SK-N-DZ (cell line): ENCODE data around the gene APOL1.
"Not testable (repeated sequence)": the region's sequence is repeated elsewhere in the genome, so short reads cannot be mapped to it uniquely, and the experiment has no call there.

ENCODE experiments used
- DNase-seq: peaks from one replicate; pipeline ENCODE4 v3.0.0-alpha.2; 2015; ENCODE audit warnings: low spot score

The APOL1 gene

DNA sequence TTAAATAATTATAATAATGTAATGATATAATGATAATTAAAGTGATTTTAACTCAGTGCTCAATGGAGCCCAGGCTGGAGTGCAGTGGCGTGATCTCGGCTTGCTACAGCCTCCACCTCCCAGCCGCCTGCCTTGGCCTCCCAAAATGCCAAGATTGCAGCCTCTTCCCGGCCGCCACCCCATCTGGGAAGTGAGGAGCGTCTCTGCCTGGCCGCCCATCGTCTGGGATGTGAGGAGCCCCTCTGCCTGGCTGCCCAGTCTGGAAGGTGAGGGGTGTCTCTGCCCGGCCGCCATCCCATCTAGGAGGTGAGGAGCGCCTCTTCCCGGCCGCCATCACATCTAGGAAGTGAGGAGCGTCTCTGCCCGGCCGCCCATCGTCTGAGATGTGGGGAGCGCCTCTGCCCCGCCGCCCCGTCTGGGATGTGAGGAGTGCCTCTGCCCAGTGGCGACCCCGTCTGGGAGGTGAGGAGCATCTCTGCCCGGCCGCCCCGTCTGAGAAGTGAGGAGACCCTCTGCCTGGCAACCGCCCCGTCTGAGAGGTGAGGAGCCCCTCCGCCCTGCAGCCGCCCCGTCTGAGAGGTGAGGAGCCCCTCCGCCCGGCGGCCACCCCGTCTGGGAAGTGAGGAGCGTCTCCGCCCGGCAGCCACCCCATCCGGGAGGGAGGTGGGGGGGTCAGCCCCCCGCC, 37.6 kb downstream of the APOL1 start:
- not testable (repeated sequence) for DNase-seq

DNA sequence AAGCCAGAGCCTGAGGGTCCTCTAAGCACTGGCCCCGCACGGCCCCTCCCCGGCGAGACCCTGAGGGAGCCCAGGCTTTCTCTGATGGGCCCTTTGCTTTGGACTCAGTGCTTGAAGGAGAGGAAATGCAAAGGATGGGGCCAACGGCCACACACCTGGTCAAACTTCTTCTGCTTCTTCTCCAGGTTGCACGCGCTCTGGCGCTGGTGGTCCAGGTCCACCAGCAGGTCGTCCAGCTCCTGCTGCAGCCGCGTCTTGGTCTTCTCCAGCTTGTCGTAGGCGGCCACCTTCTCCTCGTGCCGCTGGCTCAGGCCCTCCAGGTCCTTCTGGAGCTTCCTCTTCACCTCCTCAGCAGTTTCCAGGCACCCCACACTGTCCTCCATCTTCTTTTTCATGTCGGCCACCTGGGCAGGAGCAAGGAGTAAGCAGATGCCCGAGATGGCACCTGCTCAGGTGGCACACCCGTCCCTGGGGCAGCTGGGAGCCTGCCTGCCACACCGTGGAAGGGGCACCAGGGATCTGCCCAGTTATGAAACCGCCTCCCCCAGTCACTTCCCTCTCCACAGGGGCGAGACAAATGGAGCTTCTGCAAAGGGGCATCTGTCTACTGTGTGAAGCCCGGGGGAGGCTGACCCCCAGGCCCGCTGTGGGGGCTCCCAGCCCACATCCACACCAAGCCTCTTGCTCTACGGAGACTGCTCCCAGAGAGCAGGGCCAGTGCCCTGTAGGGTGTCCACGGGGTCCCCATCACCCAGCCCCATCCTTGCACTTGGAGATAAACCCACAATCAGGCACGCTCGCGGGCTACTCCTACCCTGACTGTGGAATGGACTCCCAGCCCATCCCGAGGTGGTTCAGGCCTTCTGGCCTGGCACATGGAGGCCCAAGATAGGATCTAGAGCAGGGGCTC, 39.2 kb downstream of the APOL1 start:
- no peak for DNase-seq

DNA sequence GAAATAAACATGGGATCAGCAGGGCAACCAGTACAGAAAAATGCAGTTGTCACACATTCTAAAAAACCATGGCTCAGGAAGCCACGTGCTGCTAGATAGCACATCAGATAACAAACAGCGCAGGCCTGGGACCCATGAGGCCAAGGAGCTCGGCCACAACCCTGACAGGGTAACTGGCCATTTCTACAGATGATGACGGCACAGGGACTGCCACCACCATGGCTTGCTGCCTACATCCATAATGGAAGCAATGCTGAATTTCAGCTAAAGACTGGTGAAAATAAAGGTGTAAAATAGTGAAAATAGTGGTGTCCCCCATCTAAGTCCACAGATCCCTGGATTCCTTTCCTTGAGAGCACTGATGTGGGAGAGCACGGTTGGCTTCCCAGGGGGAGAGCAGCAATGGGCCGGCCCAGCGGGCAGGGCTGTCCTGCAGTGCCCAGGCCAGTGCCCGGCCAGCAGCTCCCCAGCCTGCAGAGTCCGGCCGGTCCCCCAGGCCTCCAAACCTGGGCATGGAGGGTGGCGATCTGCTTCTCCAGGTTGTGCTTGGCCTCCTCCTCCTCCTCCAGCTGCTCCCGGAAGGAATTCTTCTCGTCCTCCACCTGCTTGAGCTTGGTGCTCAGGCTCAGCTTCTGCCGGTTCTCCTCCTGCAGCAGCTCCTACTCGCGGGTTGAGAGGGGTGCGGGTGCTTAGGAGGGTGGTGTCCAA, 40.0 kb downstream of the APOL1 start:
- no peak for DNase-seq

DNA sequence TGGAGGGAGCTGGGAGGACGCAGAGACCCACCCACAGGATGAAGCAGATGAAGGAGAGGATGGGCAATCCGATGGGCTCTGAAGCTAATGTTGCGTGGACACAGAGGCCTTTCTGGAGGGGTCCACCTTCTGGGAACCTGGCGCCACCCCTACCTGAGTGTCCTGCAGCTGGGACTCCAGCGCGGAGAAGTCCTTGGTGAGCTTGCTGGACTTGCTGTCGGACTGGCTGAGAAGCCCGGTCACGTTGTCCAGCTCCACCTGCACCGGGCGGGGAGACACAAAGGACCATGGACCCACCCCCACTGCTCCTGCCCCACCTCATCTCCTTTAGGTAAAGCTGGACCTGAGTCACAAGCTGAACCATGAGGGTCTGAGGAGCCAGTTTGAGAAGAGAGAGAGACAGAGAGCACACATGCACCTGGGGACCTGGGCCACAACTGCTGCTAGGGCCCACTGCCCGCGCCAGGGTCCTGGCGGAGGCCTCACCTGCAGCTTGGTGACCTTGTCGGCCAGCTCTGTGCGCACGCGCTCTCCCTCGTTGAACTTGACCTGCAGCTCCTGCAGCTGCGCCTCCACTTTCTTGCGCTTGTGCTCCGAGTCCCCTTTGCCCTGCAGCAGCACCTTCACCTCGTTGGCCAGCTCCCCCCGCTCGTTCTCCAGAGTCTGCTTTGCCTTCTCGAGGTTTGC, 40.8 kb downstream of the APOL1 start:
- no peak for DNase-seq

DNA sequence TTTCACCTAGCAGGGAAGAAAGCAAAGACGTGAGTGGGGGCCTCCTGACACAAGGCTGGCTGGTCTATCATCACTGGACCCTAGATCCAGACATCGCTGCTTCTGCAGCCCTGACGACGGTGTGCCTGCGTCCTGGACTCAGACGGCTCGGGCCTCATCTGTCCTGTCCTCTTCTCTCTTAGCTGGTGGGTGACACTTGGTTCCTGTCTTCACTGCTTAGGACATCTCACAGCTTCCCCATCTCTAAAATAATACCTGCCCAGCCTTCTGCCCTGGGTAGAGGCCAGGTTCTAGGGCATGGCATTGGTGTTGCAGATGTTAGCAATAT, 41.3 kb downstream of the APOL1 start:
- no peak for DNase-seq

DNA sequence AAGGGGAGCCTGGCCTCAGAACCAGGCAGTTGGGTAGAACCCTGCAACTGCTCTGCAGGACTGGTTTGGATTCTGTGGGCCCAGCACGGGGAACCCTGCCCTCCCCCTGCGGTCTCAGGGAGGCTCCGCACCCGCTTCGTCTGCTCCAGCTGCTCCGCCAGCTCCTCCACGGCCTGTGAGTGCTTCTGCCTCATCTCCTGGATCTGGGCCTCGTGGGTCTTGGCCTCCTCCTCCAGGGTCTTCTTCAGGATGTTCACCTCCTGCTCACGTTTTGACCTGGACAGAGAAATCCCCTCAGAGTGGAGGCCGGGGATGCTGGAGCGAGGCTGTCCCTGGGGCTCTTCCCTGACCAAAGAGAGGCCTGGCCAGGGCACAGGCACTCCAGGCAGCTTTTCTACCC, 41.9 kb downstream of the APOL1 start:
- DNase-seq, result no peak

DNA sequence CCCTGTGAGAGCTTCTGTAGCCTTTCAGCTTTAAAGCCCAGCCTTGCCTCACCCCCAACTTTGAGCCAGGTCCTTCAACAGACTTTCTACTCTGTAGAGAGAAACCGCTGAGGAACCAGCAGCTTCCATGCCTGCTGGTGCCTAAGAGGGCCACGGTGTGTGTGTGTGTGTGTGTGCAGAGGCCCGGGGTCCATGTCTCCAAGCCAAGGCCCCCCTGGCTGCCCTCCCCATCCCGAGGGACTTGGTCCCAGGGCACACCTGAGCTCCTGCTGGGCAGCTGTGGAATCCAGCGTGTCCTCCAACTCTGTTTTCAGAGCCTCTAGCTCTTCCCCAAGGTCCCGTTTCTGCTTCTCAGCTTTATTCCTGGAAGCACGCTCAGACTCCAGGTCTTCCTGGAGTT, 42.3 kb downstream of the APOL1 start:
- DNase-seq, result no peak

DNA sequence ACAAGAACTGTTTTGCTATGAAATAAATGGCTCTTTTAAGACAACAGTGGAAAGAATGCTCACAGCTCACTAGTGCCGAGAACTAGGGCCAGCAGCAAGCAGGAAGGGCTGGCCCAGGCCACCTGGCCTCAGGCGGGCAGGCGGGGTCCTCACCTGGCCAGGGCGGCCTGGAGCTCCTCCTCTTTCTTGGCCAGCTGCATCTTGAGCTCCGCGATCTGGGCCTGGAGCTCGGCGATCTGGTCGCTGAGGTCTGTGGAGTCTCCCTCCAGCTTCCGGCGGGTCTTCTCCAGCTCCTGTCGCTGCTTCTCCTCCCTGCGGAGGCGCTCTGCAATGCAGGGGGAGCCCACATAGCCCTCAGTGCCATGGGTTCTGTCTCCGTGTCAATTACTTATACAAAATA, 43.8 kb downstream of the APOL1 start:
- no peak for DNase-seq

DNA sequence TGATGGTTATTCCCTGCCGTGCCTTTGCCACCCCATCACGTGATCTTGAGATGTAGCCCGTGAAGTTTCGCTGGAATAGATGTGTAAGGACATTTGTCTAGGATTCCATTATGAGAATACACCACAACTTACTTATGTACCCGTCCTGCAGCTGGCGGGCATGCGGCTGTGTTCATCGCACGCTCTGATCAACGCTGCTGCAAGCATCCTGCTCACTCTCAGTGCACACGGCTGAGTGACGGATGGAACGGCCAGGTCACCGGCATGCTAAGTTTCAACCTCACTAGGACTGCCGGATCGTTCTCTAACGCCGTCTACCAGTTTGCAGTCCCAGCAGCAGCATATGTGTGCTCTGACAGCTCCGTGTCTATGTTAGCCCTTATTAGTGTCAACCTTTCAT, 44.6 kb downstream of the APOL1 start:
- DNase-seq, result no peak

DNA sequence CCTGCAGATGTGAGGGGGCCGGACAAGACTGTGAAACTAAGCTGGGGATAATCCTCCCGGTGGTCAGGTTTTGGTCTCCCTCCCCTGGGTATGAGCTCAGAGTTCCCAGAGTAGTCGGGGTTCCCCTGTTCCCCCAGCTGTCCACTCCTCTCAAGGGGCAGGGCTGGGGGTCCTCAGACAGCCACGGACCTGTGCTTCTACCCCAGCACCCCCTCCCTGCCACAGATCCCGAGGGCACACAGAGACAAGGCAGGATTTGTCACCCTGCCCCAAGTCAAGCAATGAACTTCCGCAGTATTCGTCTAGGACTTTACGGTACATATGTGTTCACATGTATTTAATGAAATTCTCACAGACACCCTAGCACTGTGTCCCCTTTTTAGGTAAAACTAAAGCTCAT, 45.2 kb downstream of the APOL1 start:
- no peak for DNase-seq

DNA sequence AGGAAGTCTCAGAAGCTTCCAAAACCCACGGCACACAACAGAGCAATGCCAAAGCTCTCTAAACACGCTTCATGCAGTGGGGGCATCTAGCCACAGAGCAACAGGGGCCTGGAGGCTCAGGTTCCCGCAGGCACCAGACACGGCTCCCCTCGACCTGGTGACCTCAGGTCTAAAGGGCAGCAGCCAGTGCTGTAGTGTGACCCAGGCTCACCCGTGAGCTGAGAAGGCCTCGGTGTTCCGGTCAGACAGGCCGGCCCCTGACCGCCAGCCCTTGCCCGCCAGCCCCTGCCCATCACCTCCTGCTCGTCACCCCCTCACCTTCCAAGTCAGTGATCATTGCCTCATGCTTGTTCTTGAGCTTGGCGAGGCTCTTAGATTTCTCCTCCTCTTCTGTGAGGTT, 45.7 kb downstream of the APOL1 start:
- no peak for DNase-seq

DNA sequence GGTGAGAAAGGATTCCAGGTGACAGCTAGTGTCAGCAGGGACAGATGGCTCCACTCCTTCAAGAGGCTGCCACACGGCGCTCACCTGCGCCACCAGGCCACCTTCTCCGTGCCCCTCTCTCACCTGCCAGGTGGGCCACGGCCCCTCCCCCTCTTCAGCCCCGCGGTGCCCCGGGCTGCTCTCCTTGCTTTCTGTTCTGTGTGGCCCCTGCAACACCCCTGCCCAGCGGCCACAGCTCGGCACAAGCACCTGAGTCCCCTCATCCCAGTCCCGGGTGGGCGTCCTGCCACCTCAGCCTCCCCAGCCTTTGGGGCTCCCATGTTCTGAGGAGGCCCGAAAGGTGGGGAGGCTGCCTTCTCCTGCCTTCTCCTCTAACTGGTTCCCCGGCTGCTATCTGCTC, 46.4 kb downstream of the APOL1 start:
- DNase-seq, result no peak

DNA sequence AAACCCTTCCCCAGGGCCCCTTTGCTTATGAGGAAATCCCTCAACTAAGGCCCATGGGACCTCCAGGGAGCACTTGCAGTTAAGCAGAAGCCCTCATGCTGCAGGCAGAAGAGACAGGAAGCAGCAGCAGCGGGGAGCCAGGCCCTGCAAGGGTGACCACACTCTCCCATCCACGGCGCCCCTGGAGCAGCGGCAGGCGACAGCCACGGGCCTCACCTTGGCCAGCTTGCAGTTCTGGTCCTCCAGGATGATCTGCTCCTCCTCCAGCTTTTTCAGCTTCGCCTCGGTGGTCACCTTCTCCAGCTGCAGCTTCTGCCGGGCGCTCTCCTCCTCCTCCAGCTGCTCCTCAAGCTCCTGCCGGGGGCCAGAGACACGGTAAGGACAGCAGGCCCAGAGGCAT, 47.0 kb downstream of the APOL1 start:
- no peak for DNase-seq

DNA sequence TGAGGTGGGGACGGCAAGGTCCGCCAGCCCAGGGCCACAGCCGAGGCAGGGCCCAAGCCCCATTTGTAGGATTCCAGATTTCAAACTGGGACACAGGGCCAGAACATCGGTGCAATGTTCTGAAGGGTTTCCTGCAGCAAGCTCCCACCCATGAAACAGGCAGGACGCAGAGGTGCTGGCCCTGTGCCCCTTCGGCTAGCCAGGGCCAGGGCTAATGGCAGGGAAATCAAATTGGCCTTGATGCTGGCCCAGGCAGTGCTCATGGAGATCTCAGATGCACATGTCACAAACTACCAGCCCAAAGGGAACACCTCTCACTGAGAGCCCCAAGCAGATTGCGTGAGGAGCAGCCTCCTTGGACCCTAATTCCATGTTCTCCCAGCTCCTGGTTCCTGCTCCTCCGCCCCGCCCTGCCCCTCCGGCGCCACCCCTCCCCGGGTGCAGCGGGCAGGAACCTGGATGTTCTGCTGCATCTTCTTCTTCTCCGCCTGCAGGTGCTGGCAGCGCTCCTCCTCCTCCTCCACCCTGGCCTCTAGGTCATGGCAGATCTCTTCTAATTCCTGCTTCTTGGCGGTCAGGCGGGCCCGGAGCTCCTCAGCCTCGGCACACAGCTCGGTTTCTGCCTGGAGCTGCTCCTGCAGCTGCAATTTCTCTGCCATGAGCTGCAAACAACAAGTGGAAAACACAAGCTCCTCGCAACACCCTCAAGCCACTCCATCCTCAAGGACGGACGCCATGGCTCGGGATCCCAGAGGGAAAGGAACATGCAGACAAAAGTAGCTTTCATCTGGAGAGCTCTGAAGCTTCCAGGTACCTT, 47.7 kb downstream of the APOL1 start:
- DNase-seq, result no peak

DNA sequence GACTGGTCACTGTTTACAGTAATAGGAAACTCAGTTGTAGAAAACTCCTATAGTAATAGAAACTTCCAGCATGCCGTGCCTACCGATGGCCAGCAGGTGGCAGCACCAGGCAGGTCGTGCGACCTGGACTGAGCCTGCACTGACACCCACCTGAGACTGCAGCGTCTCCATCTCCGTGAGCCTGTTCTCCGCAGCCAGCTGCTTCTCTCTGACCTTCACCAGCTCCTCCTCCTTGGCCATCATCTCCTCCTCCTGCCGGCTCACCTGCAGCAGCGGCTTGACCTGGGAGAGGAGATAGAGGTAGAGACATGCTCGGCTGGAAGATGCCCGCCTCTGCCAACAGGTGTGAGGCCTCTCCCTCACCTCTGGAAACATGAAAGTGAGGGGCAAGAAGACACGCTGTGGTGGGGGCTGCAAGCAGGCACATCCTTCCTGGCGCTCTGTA, 48.5 kb downstream of the APOL1 start:
- peak; percentile 59 for DNase-seq

DNA sequence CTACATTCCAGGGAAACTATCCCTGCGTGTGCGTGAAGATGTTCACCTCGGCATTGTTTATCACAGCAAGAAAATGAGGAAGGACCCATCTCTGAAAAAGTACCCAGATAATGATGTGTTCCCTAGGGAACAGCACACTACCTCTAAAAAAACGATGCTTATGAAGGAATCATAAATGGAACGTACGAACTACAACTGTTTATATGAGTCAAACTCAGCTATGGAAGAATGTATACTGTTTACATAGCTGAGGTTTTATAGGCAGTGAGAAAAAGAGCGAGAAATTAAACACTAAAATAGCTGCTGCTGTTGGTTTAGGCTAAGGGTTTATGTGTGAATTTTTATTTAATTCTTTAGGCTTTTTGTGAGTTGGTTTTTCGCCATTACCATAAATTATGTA, 48.9 kb downstream of the APOL1 start:
- DNase-seq, result no peak

DNA sequence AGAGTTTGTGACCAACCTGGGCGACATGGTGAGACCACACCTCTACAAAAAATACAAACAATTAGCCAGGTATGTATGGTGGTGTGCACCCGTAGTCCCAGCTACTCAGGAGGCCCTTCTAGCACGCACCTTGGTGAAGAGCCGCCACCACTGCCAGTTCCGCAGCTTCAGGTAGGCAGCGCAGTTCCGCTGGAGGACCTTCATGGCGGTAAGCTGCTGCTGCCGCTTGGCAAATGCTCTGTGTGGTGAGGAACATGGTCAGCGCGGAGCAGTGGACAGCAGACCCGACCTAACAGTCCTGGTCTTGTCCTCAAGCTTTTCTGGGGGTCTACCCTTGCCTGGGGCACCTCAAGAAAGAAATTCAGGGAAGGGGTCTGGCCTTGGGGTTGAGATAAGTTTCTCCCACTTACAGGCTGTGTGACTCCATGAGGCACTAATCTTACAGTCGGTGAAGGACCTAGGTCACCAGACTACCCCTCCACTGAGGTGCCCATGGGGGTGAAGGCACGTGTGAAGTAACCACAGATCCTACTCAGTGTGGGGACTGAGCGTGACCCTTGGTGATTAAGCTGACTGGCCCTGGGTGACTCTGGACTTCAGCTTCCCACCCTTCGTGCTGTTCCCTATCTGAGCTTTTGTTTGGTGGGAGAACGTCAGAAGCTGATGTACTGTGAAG, 49.6 kb downstream of the APOL1 start:
- DNase-seq, result no peak

DNA sequence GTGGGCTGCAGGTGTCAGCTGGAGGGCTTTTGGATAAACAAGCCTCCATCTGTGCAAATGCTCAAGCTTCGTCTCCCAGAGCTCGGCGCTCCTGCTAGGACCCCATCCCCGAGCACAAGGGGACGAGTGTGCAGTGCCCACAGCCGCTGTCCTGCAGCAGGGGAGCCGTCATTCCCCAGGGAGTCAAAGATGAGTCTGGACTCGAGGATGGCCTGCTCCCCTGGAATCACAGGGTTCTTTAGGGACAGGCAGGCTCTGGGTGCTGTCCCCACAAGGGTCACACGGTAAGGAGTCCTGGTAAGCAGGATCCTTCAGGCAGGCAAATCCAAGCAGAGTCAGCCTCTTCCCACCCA, 50.2 kb downstream of the APOL1 start:
- DNase-seq, result no peak

DNA sequence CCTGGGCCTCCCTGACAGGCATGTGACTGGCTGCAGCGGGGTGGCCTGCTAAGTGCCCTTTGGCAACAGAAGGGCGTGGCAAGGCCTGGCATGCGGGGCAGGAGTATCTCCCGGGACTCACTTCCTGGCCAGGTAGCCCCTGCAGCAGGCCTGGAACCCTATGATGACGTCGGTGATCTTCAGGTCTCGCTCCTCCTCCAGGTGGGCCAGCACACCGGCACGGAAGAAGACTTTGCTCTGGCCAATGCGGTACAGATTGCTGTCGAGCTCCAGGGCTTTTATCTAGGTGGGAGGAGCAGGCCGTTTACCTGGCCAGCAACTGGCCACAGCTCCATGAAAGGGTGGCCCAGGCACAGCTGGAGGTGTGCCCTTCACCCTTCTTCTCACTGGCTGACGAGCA, 50.9 kb downstream of the APOL1 start:
- DNase-seq, result no peak

DNA sequence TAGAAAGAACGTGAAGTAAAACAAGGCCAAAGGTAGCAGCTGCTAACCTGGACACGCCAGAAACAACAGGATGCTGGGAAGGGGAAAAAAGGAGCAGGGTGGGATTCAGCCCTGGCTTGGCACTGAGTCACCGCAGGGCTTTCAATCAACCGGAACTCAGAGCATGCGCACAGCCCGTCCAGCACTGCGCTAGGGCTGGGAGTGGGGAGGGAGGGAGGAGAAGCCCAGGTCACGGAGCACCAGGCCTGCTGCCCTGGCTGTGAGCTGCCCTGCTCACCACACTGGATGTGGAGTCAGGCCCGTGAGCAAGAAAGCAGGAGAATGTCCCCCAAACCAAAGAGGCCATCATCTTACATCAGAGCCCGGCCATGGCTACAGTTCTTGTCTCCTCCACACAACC, 51.5 kb downstream of the APOL1 start:
- no peak for DNase-seq

DNA sequence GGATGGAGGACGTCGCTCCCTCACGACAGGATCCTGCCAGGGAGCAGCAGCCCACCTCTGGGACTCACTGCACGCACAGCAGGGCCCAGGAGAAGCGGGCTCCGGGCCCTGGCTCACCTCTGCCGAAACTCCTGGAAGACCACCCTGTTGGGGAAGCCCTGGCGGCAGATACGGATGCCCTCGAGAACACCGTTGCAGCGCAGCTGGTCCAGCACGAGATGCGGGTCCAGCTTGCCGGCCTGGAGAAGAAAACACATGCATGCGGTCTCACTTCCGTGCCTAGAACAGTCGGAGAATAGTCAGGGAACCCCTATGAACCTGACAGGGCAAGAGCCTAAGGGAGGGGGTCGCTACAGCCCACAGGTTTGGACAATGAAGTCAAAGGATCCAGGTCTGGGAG, 52.9 kb downstream of the APOL1 start:
- no peak for DNase-seq
